ENCODE measurements around the gene RPS8.
"Not testable (repeated sequence)": the region's sequence is repeated elsewhere in the genome, so short reads cannot be mapped to it uniquely, and the experiment has no call there.

RPS8 gene

DNA sequence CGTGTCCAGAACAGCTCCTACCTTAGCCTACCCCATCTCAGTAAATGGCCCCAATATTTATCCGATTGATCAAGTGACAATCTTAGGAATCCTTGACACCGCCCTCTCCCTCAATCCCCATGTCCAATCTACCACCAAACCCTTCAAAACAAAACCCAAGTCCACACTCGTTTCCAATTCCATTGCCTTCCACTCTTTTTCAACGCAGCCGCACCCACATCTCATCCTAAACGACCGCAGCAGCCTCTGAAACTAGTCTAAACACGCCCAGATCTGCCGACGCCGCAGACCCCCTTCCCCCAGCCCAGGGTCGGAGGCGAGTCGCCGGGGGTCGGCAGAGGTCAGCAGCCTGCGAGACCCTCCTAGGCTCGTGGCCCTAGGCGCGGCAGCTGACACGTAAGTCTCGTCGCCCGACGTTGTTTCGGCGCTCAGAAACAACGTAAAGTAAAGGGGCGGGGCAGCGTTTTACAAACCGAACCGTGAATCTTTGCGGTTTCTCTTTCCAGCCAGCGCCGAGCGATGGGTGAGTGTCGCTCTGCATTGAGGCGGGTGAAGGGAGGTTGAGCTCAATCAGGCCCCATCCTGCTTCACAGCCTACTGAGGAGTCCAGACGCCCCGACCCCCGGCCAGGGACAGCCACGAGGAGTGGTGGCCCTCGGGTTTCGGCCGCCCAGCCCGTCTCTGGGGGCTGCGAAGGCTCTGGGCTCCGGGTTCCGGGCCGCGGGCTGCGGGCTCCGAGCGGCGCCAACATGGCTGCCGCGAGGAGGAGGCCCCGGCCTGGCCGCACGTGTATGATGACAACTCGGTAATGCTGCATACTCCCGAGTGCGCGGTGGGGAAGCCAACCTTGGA lies at the start of gene RPS8:
Gene RPS8, plus strand, starts transcription at position 463 of the 852 bp plus-strand sequence. Its CDS starts 57 bp downstream, at position 520.
- DNase-seq = peak; percentile 96

GRCh38 chr1:44730741-44731512 lies 44.4 kb upstream of the RPS8 start, which contains the start of gene RNU5D-1:
RNU5D-1 (minus strand) TSS chr1:44731170.
- peak; percentile 95 for DNase-seq

DNA sequence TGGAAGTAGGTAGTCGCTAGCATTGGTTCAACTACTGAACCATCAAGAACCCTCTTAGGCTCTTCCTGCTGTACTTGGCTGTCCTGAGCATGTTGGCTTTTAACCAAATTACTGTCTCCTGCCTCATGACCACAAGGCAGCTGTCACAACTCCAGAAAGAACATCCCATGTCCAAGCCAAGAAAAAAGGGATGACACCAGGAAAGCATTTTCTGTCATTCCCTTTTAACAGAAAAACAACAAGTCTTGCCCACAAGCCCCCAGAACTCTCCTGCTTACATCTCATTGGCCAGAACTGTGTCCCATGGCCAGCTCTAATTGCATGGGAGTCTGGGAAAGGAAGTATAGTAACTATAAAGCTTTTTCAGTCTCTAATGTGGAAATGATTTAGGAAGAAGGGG lies 42.0 kb upstream of the RPS8 start:
- DNase-seq = no peak

DNA sequence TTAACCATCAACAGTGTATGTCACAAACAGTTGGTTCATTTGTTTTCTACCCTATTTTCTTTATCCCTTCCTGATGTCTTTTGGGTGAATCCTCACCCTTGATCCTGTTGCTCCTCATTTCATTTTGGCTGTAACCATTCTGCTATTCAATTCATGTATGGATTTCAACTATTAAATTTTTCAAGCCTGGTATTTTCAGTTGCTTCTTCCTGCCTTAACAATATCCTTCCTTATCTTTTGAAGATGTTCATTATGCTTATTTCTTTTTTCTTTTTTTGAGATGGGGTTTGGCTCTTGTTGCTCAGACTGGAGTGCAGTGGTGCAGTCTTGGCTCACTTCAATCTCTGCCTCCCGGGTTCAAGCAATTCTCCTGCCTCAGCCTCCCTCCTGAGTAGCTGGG lies 41.6 kb upstream of the RPS8 start:
- no peak for DNase-seq

GRCh38 chr1:44735992-44736391 lies 39.3 kb upstream of the RPS8 start:
- DNase-seq = no peak

DNA sequence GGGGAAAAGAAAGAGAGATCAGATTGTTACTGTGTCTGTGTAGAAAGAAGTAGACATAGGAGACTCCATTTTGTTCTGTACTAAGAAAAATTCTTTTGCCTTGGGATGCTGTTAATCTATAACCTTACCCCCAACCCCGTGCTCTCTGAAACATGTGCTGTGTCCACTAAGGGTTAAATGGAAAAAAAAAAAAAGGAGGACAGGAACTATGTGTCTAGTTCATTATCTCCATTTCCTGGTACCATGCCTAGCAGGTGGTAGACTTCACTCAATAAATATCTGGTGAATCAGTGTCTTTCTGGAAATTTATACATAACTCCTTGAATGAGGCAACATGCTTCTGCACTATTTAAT lies 36.4 kb upstream of the RPS8 start:
- DNase-seq = not testable (repeated sequence)

DNA sequence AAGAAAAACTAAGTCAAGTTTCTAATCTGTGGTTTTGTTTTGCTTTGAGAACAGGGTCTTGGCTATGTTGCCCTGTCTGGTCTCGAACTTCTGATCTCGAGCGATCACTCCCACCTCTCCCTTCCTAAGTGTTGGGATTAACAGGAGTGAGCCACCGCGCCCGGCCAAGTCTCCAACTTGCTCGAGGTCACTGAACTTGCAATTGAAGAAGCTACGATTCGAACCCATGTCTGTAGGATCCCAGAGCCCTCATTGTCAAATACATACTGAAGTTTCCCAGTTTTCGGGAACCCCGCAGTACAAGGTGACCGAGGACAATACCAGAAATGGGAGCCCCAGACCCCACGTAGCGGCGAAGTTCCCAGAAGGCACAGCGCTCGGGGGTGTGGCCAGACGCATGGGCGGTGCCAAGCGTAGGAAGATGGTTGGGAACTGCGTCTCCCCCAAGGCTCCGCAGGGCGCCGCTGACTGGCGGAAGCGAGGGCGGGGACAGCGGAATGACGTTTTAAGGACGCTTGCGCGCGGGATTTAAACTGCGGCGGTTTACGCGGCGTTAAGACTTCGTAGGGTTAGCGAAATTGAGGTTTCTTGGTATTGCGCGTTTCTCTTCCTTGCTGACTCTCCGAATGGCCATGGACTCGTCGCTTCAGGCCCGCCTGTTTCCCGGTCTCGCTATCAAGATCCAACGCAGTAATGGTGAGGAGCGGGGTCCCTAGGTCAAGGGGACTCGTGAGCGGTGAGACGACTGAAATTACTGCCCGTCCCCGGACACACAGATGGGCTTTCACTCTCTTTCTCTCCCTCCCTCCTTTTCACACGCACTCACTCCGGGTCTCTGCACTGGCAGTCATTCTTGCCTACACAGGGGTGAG lies 35.8 kb upstream of the RPS8 start, which contains the start of gene KIF2C:
Gene KIF2C, plus strand, starts transcription at position 531 of the 872 bp plus-strand sequence. Its CDS starts 96 bp downstream, at position 627.
- peak; percentile 98 for DNase-seq

- no peak for DNase-seq
Measured at GRCh38 chr1:44740179-44740617, 35.1 kb upstream of the RPS8 start.

- no peak for DNase-seq
Measured at GRCh38 chr1:44743211-44743610, 32.1 kb upstream of the RPS8 start.

DNA sequence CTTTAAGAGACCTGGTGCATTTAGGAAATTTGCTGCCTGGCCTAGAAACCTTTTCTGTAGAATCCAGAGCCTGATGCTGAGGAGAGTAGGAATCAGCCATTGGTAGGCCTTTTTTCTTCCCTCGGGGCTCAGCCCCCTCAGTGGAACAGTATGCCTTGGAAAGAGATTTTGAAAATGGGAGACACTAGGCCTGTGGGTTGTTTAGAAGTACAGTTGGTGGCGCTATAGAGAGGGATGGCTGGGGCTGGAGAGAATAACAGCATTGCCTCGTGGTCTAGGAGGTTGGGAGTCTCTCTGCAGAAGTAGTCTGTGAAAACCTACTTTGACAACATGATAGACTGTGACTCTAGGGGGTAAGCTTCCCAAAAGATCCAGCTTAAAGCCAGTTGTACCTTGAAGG lies 27.5 kb upstream of the RPS8 start:
- no peak for DNase-seq

- DNase-seq = no peak
Measured at GRCh38 chr1:44757420-44757819, 17.9 kb upstream of the RPS8 start.

- no peak for DNase-seq
Measured at GRCh38 chr1:44759077-44759476, 16.3 kb upstream of the RPS8 start.

- no peak for DNase-seq
Measured at GRCh38 chr1:44760876-44761275, 14.5 kb upstream of the RPS8 start.

GRCh38 chr1:44766421-44766820 lies 8.9 kb upstream of the RPS8 start:
- not testable (repeated sequence) for DNase-seq

DNA sequence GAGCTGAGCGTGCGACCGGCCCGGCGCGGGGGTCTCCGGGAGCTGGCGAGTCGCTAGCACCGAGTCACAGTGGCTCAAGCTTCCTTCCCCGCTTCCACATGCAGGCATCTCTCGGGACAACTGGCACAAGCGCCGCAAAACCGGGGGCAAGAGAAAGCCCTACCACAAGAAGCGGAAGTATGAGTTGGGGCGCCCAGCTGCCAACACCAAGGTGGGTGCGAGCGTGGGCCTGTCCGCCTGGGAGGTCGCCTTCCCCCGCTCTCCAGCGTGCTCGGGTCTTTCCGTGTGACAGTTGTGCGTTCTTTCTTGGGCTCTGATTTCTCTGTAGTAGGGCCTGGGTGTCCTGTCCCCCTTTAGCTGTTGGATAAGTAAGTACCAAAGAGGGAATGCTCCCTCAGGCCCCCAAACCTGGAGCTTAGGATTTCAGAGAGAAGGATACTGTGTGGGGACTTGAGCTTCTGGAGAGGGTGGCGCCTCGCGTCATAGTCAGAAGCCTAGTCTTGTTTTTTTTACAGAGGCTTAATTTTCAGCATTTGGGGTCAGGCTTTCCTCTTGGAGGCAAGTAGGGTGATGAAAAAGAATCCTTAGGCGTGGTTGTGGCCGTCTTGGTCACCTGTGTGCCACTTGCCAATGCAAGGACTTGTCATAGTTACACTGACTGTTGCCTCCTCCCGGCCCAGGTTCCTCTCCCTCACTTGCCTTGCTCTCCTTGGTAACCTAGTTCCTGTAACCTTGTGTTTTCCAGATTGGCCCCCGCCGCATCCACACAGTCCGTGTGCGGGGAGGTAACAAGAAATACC lies 790 bp downstream of the RPS8 start:
- no peak for DNase-seq

DNA sequence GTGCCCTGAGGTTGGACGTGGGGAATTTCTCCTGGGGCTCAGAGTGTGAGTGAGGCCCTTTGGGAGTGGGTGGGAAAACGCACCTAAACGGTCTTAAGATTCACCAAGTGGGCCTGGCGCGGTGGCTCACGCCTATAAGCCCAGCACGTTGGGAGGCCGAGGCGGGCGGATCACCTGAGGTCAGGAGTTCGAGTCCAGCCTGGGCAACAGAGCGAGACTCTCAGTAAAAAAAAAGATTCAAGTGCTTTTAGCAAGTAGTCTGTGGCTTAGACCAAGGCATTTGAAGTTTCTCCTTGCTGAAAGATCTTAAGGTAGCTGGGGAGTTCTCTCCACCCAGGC lies 1.4 kb downstream of the RPS8 start:
- no peak for DNase-seq

DNA sequence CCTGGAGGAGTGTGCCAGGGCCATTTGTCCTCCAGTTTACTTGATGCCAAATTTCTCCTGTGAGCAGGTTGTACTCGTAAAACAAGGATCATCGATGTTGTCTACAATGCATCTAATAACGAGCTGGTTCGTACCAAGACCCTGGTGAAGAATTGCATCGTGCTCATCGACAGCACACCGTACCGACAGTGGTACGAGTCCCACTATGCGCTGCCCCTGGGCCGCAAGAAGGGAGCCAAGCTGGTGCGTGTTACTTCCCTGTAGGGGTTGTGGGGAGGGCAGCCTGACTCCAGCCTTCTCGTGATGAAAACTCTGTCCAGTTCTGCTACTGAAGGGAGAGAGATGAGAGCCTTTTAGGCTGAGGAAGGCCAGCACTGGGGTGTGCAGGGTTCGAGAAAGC lies 2.2 kb downstream of the RPS8 start:
- DNase-seq = no peak

DNA sequence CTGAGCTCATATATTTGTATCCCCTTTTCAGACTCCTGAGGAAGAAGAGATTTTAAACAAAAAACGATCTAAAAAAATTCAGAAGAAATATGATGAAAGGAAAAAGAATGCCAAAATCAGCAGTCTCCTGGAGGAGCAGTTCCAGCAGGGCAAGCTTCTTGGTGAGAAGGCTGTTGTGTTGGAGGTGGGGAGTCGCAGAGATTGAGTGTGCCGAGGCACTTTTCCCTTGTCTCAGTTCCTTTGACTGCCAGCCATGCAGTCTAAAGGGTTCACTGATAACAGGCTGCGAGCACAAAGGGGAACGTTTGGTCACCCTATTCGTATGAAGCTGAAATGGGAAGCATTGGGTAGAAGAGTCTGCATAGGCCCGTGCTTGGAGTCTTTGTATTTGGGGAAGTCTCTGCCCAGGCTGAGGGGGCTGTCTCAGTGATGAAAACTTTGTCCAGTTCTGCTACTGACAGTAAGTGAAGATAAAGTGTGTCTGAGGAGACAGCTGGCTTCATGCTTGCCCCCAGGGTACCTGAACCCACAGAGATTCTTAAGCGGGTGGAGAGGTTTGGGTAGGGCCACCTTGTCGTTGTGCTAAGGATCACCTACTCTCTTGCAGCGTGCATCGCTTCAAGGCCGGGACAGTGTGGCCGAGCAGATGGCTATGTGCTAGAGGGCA lies 2.8 kb downstream of the RPS8 start:
- DNase-seq = no peak

DNA sequence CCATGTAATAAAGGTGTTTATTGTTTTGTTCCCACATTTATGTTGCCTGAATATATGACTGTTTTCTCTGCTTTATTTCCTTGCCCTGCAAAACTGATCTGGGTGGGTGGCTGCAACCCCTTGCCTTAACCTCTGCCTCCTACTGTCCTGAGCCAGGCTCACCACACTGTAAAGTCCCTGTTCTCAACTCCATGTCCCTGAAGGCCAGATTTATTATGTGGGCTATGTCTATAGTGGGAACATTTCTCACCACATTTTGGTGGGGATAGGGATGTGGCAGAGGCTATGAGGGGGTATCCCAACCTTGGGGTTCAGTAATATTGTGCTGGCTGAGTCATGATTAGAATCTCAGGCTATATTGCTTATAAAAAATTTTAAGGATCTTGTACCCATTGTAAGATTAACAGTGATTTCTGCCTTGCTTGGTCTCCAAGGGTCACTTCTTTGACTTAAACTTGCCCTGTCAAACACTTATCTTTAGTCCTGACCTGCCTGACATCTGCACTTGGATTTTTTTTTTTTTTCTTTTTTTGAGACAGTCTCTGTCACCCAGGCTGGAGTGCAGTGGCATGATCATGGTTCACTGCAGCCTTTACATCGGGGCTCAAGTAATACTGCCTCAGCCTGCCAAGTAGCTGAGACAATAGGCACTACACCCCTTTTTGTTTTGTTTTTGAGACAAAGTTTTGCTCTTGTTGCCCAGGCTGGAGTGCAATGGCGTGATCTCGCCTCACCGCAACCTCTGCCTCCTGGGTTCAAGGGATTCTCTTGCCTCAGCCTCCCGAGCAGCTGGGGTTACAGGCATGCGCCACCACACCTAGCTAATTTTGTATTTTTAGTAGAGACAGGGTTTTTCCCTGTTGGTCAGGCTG lies 3.6 kb downstream of the RPS8 start:
- DNase-seq = no peak

DNA sequence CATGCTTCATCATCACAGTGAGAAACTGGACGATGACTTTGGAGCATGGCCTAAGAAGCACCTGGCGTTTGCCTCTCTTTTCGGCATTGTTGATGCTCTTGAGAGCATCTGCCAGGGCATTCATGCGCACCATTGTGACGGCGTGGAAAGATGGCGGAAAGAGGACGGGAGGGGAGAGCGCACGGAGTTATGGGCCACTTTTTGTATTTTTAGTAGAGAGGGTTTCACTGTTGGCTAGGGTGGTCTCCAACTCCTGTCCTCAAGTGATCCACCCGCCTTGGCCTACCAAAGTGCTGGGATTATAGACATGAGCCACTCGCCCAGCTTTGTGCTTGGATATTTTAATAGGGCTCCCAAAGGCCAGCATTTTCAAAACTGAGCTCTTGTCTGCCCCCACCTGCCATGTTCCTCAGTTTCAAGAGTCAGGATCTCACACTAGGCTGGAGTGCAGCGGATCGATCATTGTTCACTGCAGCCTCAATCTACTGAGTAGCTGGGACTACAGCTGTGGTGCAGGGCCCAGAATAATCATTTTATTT lies 5.3 kb downstream of the RPS8 start:
- DNase-seq = no peak

All from femur (tissue), 1 donor.